Measurements from ENCODE around the gene MARK2. TPM values are rescaled to one million over a fixed set of nuclear protein-coding genes. Genes with fewer than 3 reads are reported as not detected.

Gene MARK2
- total RNA-seq, 2 experiments from 2014 or later: 18.4 to 21.0 TPM

- ATAC-seq (ENCODE audit: poor library complexity) (no peak), DNase-seq (no peak)
- intact Hi-C loops (cut with DNase I, micrococcal nuclease): no loop called here
- Histone ChIP-seq H3K4me1 (ENCODE audit: insufficient read depth, low read length) (peaks cover 75% of the 10 kb centered on the region), H3K9me3 (ENCODE audit: control insufficient read depth in 1 of 2, insufficient read depth in 1 of 2, low read length in 2 of 2) (no peaks in the 10 kb centered on the region), H3K27me3 (ENCODE audit: control insufficient read depth in 1 of 2, insufficient read depth in 2 of 2, low read length in 2 of 2) (no peaks in the 10 kb centered on the region), H3K4me3 (ENCODE audit: low read length) (no peak overlapping the region), H3K27ac (ENCODE audit: low read depth in 1 of 2, low read length in 2 of 2) (no peak overlapping the region), H3K36me3 (ENCODE audit: insufficient read depth, low read length) (peaks cover 22% of the 10 kb centered on the region)
- peaks cover 78% of the 10 kb centered on the region for H3K4me1 Mint-ChIP-seq (ENCODE audit: low read depth)
- CTCF ChIA-PET: no interaction called here
- peak overlapping the region; percentile 48 for H3K27ac Mint-ChIP-seq
- H3K36me3 Mint-ChIP-seq (ENCODE audit: low read depth): peaks cover 34% of the 10 kb centered on the region
- H3K4me3 Mint-ChIP-seq: peak overlapping the region; percentile 23
- H3K27me3 Mint-ChIP-seq: no peaks in the 10 kb centered on the region
- POLR2A ChIA-PET: no interaction called here
- TF ChIP-seq, protein P1, sequence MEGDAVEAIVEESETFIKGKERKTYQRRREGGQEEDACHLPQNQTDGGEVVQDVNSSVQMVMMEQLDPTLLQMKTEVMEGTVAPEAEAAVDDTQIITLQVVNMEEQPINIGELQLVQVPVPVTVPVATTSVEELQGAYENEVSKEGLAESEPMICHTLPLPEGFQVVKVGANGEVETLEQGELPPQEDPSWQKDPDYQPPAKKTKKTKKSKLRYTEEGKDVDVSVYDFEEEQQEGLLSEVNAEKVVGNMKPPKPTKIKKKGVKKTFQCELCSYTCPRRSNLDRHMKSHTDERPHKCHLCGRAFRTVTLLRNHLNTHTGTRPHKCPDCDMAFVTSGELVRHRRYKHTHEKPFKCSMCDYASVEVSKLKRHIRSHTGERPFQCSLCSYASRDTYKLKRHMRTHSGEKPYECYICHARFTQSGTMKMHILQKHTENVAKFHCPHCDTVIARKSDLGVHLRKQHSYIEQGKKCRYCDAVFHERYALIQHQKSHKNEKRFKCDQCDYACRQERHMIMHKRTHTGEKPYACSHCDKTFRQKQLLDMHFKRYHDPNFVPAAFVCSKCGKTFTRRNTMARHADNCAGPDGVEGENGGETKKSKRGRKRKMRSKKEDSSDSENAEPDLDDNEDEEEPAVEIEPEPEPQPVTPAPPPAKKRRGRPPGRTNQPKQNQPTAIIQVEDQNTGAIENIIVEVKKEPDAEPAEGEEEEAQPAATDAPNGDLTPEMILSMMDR (IDR thresholded peaks at IDR 0.05): no peak
- H3K9me3 Mint-ChIP-seq: no peaks in the 10 kb centered on the region
Observed at GRCh38 chr11:63874511-63874910, 35.6 kb downstream of the MARK2 start.

DNA sequence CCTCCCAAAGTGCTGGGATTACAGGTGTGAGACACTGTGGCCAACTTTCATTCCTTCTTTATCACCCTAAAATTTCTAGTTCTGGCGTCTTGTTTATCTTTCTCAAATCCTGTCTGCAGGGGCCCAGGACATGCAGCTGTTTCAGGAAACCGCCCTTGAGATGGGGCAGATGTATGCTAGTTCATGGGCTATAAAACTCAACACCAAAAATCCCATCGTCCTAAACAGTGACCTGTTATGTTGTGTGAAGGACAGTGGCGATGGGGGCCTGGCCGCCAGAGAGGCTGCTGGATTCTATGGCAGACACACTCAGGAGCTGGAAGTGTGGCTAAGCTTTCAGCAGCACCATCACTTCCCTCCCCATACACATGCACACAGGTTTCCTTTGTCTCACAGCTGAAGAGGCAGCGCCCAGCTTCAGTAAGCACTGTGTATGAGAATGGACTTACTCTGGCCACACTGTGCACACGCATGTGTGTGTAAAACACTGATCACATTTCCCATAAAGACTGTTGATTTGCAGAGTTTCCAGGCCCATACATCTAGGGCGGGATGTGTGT is 36.7 kb downstream of the MARK2 start:
- Mint-ChIP-seq H3K36me3 (ENCODE audit: low read depth) (peaks cover 30% of the 10 kb centered on the region), H3K27ac (peak overlapping the region; percentile 9)

GRCh38 chr11:63876616-63877015 is 37.7 kb downstream of the MARK2 start:
- no peaks in the 10 kb centered on the region for H3K27me3 ChIP-seq (ENCODE audit: control insufficient read depth in 1 of 2, insufficient read depth in 2 of 2, low read length in 2 of 2)
- H3K36me3 Mint-ChIP-seq (ENCODE audit: low read depth): peaks cover 30% of the 10 kb centered on the region
- H3K27ac ChIP-seq (ENCODE audit: low read depth in 1 of 2, low read length in 2 of 2): no peak overlapping the region
- peaks cover 80% of the 10 kb centered on the region for H3K4me1 Mint-ChIP-seq (ENCODE audit: low read depth)
- no peak overlapping the region for H3K27ac Mint-ChIP-seq
- H3K27me3 Mint-ChIP-seq: no peaks in the 10 kb centered on the region
- H3K9me3 ChIP-seq (ENCODE audit: control insufficient read depth in 1 of 2, insufficient read depth in 1 of 2, low read length in 2 of 2): no peaks in the 10 kb centered on the region
- no peak for ATAC-seq (ENCODE audit: poor library complexity)
- TF ChIP-seq, protein P1 (IDR thresholded peaks at IDR 0.05): no peak
- no peak for DNase-seq
- no peak overlapping the region for H3K4me3 ChIP-seq (ENCODE audit: low read length)
- no peaks in the 10 kb centered on the region for H3K9me3 Mint-ChIP-seq
- ChIA-PET POLR2A (interaction anchor here (1.2 to 2.3 kb wide), 2 partner anchors 12 to 38 kb away, joined by 4 to 7 read pairs; no protein-coding TSS in a partner anchor), CTCF (no interaction called here)
- H3K4me3 Mint-ChIP-seq: no peak overlapping the region
- intact Hi-C loops (cut with DNase I, micrococcal nuclease): no loop called here
- H3K36me3 ChIP-seq (ENCODE audit: insufficient read depth, low read length): peaks cover 22% of the 10 kb centered on the region
- H3K4me1 ChIP-seq (ENCODE audit: insufficient read depth, low read length): peaks cover 76% of the 10 kb centered on the region

More for the DNA sequence above, 36.7 kb downstream of the MARK2 start:
- ATAC-seq (ENCODE audit: poor library complexity): no peak
- TF ChIP-seq, protein P1 (IDR thresholded peaks at IDR 0.05): no peak
- DNase-seq: no peak
- Histone ChIP-seq H3K27ac (ENCODE audit: low read depth in 1 of 2, low read length in 2 of 2) (no peak overlapping the region), H3K9me3 (ENCODE audit: control insufficient read depth in 1 of 2, insufficient read depth in 1 of 2, low read length in 2 of 2) (no peaks in the 10 kb centered on the region), H3K27me3 (ENCODE audit: control insufficient read depth in 1 of 2, insufficient read depth in 2 of 2, low read length in 2 of 2) (no peaks in the 10 kb centered on the region), H3K4me1 (ENCODE audit: insufficient read depth, low read length) (peaks cover 75% of the 10 kb centered on the region), H3K36me3 (ENCODE audit: insufficient read depth, low read length) (peaks cover 22% of the 10 kb centered on the region), H3K4me3 (ENCODE audit: low read length) (no peak overlapping the region)
- Mint-ChIP-seq H3K27me3 (no peaks in the 10 kb centered on the region), H3K4me3 (no peak overlapping the region), H3K9me3 (no peaks in the 10 kb centered on the region), H3K4me1 (ENCODE audit: low read depth) (peaks cover 78% of the 10 kb centered on the region)
- CTCF ChIA-PET: interaction anchor here (0.6 kb wide), 1 partner anchor 17 kb away, joined by 3 read pairs; no protein-coding TSS in a partner anchor
- intact Hi-C loops (cut with DNase I, micrococcal nuclease): no loop called here
- POLR2A ChIA-PET: interaction anchor here (1.2 to 2.3 kb wide), 2 partner anchors 13 to 37 kb away, joined by 4 to 7 read pairs; no protein-coding TSS in a partner anchor

All from CD4-positive, alpha-beta T cell (primary cell).